AG09309 (cell line): ENCODE results near the gene ATG16L2.
A peak's percentile ranks its signal among the peaks of the same experiment; 100 is the strongest.

Source experiments
- DNase-seq: peaks from one replicate; pipeline ENCODE4 v3.0.0-alpha.2; 2010; ENCODE audit warnings: low read depth
- H3K4me3 ChIP-seq: 2 replicates; pipeline ENCODE4 v1.5.1; 2011; ENCODE audit warnings: mild to moderate bottlenecking, low read depth, low read length, moderate library complexity; ENCODE audit not compliant: control insufficient read depth
- TF ChIP-seq, protein P1 (sequence below): IDR thresholded peaks from 2 replicates; pipeline ENCODE4 v1.5.1; 2011; ENCODE audit warnings: mild to moderate bottlenecking, low read depth, low read length, inconsistent platforms; ENCODE audit not compliant: insufficient read depth, control insufficient read depth; ENCODE audit errors: missing control alignments

Gene ATG16L2

GRCh38 chr11:72840780-72841179 is 26.6 kb downstream of the ATG16L2 start:
- TF ChIP-seq, protein P1, sequence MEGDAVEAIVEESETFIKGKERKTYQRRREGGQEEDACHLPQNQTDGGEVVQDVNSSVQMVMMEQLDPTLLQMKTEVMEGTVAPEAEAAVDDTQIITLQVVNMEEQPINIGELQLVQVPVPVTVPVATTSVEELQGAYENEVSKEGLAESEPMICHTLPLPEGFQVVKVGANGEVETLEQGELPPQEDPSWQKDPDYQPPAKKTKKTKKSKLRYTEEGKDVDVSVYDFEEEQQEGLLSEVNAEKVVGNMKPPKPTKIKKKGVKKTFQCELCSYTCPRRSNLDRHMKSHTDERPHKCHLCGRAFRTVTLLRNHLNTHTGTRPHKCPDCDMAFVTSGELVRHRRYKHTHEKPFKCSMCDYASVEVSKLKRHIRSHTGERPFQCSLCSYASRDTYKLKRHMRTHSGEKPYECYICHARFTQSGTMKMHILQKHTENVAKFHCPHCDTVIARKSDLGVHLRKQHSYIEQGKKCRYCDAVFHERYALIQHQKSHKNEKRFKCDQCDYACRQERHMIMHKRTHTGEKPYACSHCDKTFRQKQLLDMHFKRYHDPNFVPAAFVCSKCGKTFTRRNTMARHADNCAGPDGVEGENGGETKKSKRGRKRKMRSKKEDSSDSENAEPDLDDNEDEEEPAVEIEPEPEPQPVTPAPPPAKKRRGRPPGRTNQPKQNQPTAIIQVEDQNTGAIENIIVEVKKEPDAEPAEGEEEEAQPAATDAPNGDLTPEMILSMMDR, result no peak
- no peak overlapping the region for H3K4me3 ChIP-seq
- peak; percentile 81 for DNase-seq

DNA sequence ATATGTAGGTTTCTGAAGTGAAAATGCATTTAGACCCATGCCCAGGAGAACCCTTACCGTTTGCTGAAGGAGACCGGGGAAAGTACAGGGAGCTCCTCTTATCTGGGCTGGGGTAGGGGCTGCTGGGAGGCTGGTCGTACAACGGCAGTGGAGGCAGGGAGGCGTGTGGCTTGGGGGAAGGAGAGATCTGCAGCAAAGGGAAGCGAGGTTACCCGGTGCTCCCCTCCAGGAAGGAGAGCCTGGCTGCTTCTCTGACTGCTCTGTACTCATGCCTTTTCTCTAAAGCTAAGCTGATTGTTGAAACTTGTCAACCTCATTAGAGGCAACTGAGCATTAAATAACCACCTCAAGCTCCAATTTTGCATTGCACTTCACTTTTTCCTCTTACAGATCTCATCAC is 27.2 kb downstream of the ATG16L2 start:
- DNase-seq, result no peak
- H3K4me3 ChIP-seq, result no peak overlapping the region
- TF ChIP-seq, protein P1, result no peak

DNA sequence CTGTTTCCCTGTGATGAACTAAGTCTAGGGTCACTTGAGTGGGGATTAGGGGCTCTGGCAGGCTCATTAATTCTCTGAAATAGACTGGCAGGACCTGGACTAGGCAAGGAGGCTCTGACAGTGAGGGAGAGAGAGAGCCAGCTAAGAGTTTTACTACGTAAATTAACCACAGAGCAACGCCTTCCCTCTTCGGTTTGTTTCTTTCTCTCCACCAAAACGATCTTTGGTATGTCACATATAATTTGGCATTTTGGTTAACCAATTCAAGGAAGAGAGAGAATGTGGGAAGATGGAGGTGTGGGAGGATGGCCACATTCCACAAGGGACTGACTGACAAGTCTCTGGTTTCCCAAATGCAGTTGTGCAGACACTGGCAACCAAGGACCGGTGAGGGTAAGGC is 27.9 kb downstream of the ATG16L2 start:
- no peak overlapping the region for H3K4me3 ChIP-seq
- TF ChIP-seq, protein P1, result no peak
- no peak for DNase-seq

DNA sequence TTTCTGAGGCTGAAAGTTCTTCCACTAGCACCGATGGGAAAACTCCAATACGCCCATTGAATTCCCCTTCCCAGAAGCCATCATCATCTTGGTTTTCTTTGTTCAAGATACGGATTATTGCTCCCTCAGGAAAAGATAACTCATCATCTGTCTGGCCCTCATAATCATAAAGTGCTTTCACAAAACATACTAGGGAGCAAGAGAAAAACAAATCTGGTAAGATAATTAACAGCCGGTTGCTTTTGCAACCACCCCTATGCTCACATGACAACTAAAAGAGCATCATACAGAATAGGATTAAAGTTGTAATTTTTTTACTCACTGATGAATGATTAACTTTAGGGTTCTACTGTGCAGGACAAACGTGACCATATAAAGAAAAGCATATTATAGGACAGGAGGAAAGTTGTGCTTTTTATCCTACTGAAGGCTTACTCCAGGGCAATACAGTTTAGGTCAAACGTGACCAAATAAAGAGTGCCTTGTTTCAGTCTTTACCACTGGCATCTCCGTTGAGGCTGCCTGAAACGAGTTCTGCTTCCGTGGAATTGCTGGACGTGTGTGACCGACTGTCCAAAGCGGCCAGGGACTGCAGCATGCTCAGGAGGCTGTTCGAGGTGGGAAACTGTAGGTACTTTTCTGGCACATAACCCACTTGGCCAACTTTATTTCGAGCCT is 28.6 kb downstream of the ATG16L2 start:
- DNase-seq, result no peak
- no peak overlapping the region for H3K4me3 ChIP-seq
- TF ChIP-seq, protein P1, result no peak

DNA sequence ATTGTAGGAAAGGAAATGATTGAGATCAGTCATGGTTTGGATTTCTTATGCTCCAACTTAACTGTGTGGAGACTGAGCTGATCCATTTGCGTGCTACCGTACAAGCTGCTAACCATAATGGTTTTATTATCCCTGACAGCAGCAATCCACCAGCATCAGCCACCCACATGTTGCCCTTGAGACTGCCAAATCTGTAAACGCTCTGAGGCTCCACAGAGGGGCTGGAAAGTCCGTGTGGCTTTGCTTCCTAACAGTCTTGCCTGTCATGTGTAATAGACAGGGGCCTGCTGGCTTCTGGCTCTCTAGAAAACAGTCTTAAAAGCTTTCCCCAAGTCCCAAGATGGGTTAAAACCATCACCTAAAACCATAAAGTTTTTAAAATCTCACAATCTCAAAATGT is 30.1 kb downstream of the ATG16L2 start:
- no peak overlapping the region for H3K4me3 ChIP-seq
- TF ChIP-seq, protein P1, result no peak
- DNase-seq, result peak; percentile 82

GRCh38 chr11:72848846-72849466 is 34.7 kb downstream of the ATG16L2 start:
- H3K4me3 ChIP-seq, result no peak overlapping the region
- TF ChIP-seq, protein P1, result peak; percentile 73
- DNase-seq, result no peak
